CD4-positive, CD25-positive, alpha-beta regulatory T cell (primary cell): ENCODE data around the gene RAB43. TPM values are rescaled to one million over a fixed set of nuclear protein-coding genes. Genes with fewer than 3 reads are reported as not detected.

Source experiments
- ATAC-seq, 2 donors: fragments of 150-1000 bp; cut with Tn5 transposase; one replicate each; pipeline ENCODE4 v1.10.0; 2021; ENCODE audit warnings: low read depth in 2 of 2, moderate number of reproducible peaks in 2 of 2, moderate library complexity in 1 of 2
- DNase-seq, 3 donors: peaks; one replicate each; pipeline versions ENCODE4 v3.0.0 to v3.0.0-alpha.2; 2012 to 2022; ENCODE audit warnings: mixed read lengths in 1 of 3
- H3K27ac ChIP-seq: one replicate; pipeline ENCODE4 v1.7.0; 2013; ENCODE audit warnings: mild to moderate bottlenecking, low read length; ENCODE audit not compliant: insufficient read depth, poor library complexity, severe bottlenecking
- H3K27me3 ChIP-seq: one replicate; pipeline ENCODE4 v1.7.0; 2013; ENCODE audit warnings: low read length; ENCODE audit not compliant: control insufficient read depth, insufficient read depth
- H3K36me3 ChIP-seq: one replicate; pipeline ENCODE4 v1.7.0; 2013; ENCODE audit warnings: mild to moderate bottlenecking, low read length, moderate library complexity; ENCODE audit not compliant: control insufficient read depth, insufficient read depth
- H3K4me1 ChIP-seq: 2 replicates; pipeline ENCODE4 v1.7.0; 2013; ENCODE audit warnings: mild to moderate bottlenecking, low read length; ENCODE audit not compliant: insufficient read depth, control insufficient read depth, poor library complexity, severe bottlenecking
- H3K4me3 ChIP-seq: one replicate; pipeline ENCODE4 v1.7.0; 2013; ENCODE audit warnings: low read depth, mild to moderate bottlenecking, low read length, moderate library complexity
- H3K9me3 ChIP-seq, 2 experiments: 1 replicate in 1 of 2; 2 replicates in 1 of 2; pipeline ENCODE4 v1.7.0; 2013; ENCODE audit warnings: low read length in 2 of 2, mild to moderate bottlenecking in 1 of 2, moderate library complexity in 1 of 2; ENCODE audit not compliant: control insufficient read depth in 2 of 2
- H3K27ac Mint-ChIP-seq, 3 donors: one replicate each; pipeline ENCODE4 v1.8.0; 2020 to 2022; ENCODE audit warnings: mild to moderate bottlenecking in 3 of 3, mixed read lengths in 3 of 3, moderate library complexity in 2 of 3
- H3K27me3 Mint-ChIP-seq: one replicate; pipeline ENCODE4 v1.8.0; 2022; ENCODE audit warnings: mild to moderate bottlenecking, mixed read lengths
- H3K36me3 Mint-ChIP-seq: one replicate; pipeline ENCODE4 v1.8.0; 2020; ENCODE audit warnings: mixed read lengths
- H3K4me1 Mint-ChIP-seq, 4 donors: one replicate each; pipeline ENCODE4 v1.8.0; 2020 to 2022; ENCODE audit warnings: mixed read lengths in 4 of 4, mild to moderate bottlenecking in 1 of 4
- H3K4me3 Mint-ChIP-seq, 4 donors: one replicate each; pipeline ENCODE4 v1.8.0; 2020 to 2022; ENCODE audit warnings: mild to moderate bottlenecking in 4 of 4, mixed read lengths in 4 of 4, moderate library complexity in 3 of 4
- H3K9me3 Mint-ChIP-seq, 7 donors: one replicate each; pipeline ENCODE4 v1.8.0; 2020 to 2022; ENCODE audit warnings: mixed read lengths in 7 of 7, mild to moderate bottlenecking in 3 of 7, moderate library complexity in 2 of 7
- polyA plus RNA-seq, 4 donors: library from polyadenylated mRNA; unstranded; fragments of 300-500 nt; fragmentation: Illumina TruSeq; gene quantifications; one replicate each; pipeline ENCODE4 v1.2.3, GENCODE V29; 2021
- total RNA-seq: library from RNA; stranded (reverse); gene quantifications from one replicate; pipeline ENCODE4 v1.2.3, GENCODE V29; 2022

RAB43 gene
- total and polyA plus RNA-seq, 5 donors from 2014 or later = 14.5 to 57.2 (median 21.8) TPM

- Histone ChIP-seq H3K4me3 (no peak overlapping the region), H3K4me1 (no peaks in the 10 kb centered on the region), H3K9me3 (no peaks in the 10 kb centered on the region), H3K27me3 (no peaks in the 10 kb centered on the region), H3K36me3 (no peaks in the 10 kb centered on the region), H3K27ac (no peak overlapping the region)
- Mint-ChIP-seq H3K9me3 (no peaks in the 10 kb centered on the region), H3K36me3 (peaks cover 4% of the 10 kb centered on the region), H3K27me3 (peaks cover under 1% of the 10 kb centered on the region), H3K4me3 (no peak overlapping the region), H3K27ac (peak overlapping the region in 1 of 3 donors; percentile 67), H3K4me1 (peaks cover 0 to 7% (median 3%) of the 10 kb centered on the region in 4 donors)
- ATAC-seq (no peak), DNase-seq (no peak)
These were observed 59.4 kb downstream of the RAB43 start for GRCh38 chr3:129061888-129062834.

GRCh38 chr3:129061023-129061887, 60.3 kb downstream of the RAB43 start:
- H3K27me3 ChIP-seq = no peaks in the 10 kb centered on the region
- no peak overlapping the region for H3K4me3 ChIP-seq
- DNase-seq = no peak
- no peaks in the 10 kb centered on the region for H3K36me3 ChIP-seq
- H3K4me3 Mint-ChIP-seq = no peak overlapping the region
- H3K4me1 Mint-ChIP-seq = peaks cover 0 to 11% (median 4%) of the 10 kb centered on the region in 4 donors
- H3K4me1 ChIP-seq = no peaks in the 10 kb centered on the region
- peaks cover 4% of the 10 kb centered on the region for H3K36me3 Mint-ChIP-seq
- no peak for ATAC-seq
- no peaks in the 10 kb centered on the region for H3K9me3 Mint-ChIP-seq
- H3K27ac ChIP-seq = no peak overlapping the region
- no peaks in the 10 kb centered on the region for H3K27me3 Mint-ChIP-seq
- H3K9me3 ChIP-seq = no peaks in the 10 kb centered on the region
- H3K27ac Mint-ChIP-seq = no peak overlapping the region

- ATAC-seq (no peak), DNase-seq (no peak)
- Mint-ChIP-seq H3K36me3 (peaks cover under 1% of the 10 kb centered on the region), H3K4me1 (peaks cover 0 to 11% (median 4%) of the 10 kb centered on the region in 4 donors), H3K27ac (no peak within 1 kb of the TSS), H3K4me3 (no peak within 1 kb of the TSS), H3K9me3 (no peaks in the 10 kb centered on the region), H3K27me3 (no peaks in the 10 kb centered on the region)
- Histone ChIP-seq H3K27me3 (no peaks in the 10 kb centered on the region), H3K4me3 (no peak within 1 kb of the TSS), H3K4me1 (no peaks in the 10 kb centered on the region), H3K36me3 (no peaks in the 10 kb centered on the region), H3K9me3 (no peaks in the 10 kb centered on the region), H3K27ac (no peak within 1 kb of the TSS)
These were observed 61.2 kb downstream of the RAB43 start, which contains the start of gene GP9 for GRCh38 chr3:129060276-129061022. GP9 (plus strand) TSS chr3:129060779; CDS start chr3:129061740, 961 bp downstream.

- Mint-ChIP-seq H3K36me3 (no peaks in the 10 kb centered on the region), H3K4me3 (no peak overlapping the region), H3K9me3 (no peaks in the 10 kb centered on the region), H3K27ac (no peak overlapping the region), H3K27me3 (no peaks in the 10 kb centered on the region), H3K4me1 (peaks cover 0 to 11% (median 4%) of the 10 kb centered on the region in 4 donors)
- H3K27ac ChIP-seq = no peak overlapping the region
- H3K9me3 ChIP-seq = no peaks in the 10 kb centered on the region
- ATAC-seq = no peak
- H3K4me1 ChIP-seq = no peaks in the 10 kb centered on the region
- DNase-seq = no peak
- H3K4me3 ChIP-seq = no peak overlapping the region
- no peaks in the 10 kb centered on the region for H3K36me3 ChIP-seq
- H3K27me3 ChIP-seq = no peaks in the 10 kb centered on the region
These were observed 62.2 kb downstream of the RAB43 start for GRCh38 chr3:129059311-129059958.

- no peaks in the 10 kb centered on the region for H3K36me3 Mint-ChIP-seq
- peaks cover 0 to 13% (median 6%) of the 10 kb centered on the region in 4 donors for H3K4me1 Mint-ChIP-seq
- H3K27me3 Mint-ChIP-seq = no peaks in the 10 kb centered on the region
- H3K4me3 Mint-ChIP-seq = no peak overlapping the region
- no peak overlapping the region for H3K4me3 ChIP-seq
- no peaks in the 10 kb centered on the region for H3K27me3 ChIP-seq
- no peaks in the 10 kb centered on the region for H3K9me3 ChIP-seq
- H3K27ac Mint-ChIP-seq = no peak overlapping the region
- DNase-seq (peak in 2 of 3 donors; percentile 29 to 76), ATAC-seq (peak; percentile 63 to 70)
- H3K36me3 ChIP-seq = no peaks in the 10 kb centered on the region
- H3K4me1 ChIP-seq = peaks cover 1% of the 10 kb centered on the region
- H3K27ac ChIP-seq = no peak overlapping the region
- H3K9me3 Mint-ChIP-seq = no peaks in the 10 kb centered on the region
These were observed 63.0 kb downstream of the RAB43 start for GRCh38 chr3:129058441-129059200.

GRCh38 chr3:129057249-129057648, 64.4 kb downstream of the RAB43 start:
- H3K4me1 Mint-ChIP-seq = peaks cover 0 to 18% (median 10%) of the 10 kb centered on the region in 4 donors
- no peak overlapping the region for H3K4me3 ChIP-seq
- no peaks in the 10 kb centered on the region for H3K9me3 ChIP-seq
- H3K9me3 Mint-ChIP-seq = peaks cover 0 to 2% (median 0%) of the 10 kb centered on the region in 7 donors
- ATAC-seq (no peak), DNase-seq (no peak)
- H3K4me3 Mint-ChIP-seq = no peak overlapping the region
- peaks cover 7% of the 10 kb centered on the region for H3K4me1 ChIP-seq
- H3K27ac Mint-ChIP-seq = peak overlapping the region in 1 of 3 donors; percentile 48
- no peaks in the 10 kb centered on the region for H3K36me3 ChIP-seq
- no peak overlapping the region for H3K27ac ChIP-seq
- no peaks in the 10 kb centered on the region for H3K27me3 Mint-ChIP-seq
- H3K36me3 Mint-ChIP-seq = no peaks in the 10 kb centered on the region
- no peaks in the 10 kb centered on the region for H3K27me3 ChIP-seq
